NCI-H2107 treated with DMSO at 0.1 percent for 48 hours (cell line): ENCODE measurements around the gene TMEM108.

ENCODE experiments used
- DNase-seq: peaks from one replicate; lab custom pipeline; 2025; ENCODE audit not compliant: unreplicated experiment; lab: John Stamatoyannopoulos, UW

TMEM108 gene

DNA sequence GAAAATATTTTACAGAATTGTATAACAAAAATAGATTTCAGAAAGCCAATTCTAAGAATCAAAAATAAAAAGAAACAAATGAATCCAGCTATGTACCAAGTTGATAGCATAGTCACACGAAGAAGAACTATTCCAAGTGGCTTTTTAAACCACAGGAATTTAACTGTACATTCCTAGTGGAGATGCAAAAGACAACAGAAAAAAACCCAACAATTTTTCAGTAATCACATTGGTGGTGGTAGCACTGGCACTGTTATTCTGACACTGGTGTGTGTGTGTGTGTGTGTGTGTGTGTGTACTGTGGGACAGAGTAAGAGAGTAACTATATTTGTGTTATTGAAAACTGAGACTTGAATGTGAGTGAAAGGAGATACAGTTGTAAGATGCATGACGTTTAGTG, 370.8 kb downstream of the TMEM108 start:
- no peak for DNase-seq

DNA sequence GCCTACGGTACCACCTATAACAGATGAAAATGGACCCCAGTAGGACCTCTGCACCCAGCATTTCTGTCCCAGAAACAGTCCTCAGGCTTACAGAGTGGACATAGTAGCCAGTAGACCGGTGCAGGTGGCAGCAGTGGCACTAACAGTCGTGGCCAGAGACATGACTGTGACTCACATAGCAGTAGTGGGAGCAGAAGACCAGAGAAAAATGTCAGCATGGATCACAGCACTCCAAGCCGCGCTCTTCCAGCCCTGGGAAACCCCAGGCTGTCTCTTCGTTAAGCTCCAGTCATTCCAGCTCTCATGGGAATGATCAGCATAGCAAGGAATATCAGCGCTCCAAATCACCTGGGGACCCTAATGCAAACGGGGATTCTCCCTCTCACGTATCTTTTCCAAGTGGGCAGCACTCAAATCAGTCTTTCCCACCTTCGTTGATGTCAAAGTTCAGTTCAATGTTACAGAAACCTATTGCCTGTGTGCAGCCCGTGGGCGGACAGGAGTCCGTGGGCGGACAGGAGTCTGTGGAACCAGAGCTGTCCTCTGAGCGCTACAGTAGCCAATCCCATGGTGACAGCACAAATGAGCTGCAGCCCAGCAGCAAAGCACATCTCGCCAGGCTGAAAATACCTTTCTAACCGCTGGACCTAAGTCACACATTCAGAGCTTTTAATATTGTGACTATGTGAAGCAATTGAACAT, 372.2 kb downstream of the TMEM108 start:
- no peak for DNase-seq

DNA sequence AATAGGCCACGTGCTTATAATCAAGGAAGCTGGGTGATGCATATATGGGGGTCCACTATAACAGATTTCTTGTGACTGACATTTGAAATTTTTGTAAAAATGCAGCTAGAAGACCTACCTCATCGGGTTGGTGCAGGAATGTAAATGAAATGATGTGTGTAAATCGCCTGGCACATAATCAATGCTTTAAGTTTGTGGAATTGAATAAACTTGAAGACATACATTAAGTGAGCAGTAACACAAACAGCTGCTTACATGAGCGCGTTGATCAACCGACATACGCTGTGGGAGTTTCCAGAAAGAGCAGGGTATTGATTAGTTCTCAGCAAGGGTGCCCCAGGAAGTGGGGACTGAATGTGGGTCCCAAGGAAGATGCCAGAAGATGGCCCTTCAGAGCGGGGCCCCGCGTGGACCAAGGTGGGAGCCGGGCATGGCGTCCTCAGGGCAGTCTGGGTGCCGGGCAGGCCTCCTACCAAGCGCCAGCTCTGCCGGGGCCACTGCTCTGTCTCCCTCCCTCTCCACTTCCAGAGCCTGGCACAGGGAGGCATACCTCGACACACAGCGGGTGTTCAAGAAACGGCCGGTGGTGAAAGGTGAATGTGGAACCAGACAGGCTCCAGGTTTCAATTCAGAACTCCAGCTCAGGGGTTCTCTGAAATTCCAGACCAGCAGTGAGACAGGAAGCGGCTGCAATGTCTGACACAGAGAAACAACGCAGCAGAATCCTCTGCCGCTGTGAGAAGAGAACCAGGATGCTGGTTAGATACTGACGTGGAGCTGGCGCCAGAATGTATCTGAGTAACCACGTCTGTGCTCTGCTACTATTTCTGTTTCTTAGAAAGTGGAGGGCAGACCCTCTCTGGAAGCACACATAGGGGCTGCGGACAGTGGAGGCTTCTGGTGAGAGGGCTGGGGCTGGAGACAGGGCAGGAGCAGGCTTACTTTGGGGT, 374.3 kb downstream of the TMEM108 start:
- DNase-seq: no peak

DNA sequence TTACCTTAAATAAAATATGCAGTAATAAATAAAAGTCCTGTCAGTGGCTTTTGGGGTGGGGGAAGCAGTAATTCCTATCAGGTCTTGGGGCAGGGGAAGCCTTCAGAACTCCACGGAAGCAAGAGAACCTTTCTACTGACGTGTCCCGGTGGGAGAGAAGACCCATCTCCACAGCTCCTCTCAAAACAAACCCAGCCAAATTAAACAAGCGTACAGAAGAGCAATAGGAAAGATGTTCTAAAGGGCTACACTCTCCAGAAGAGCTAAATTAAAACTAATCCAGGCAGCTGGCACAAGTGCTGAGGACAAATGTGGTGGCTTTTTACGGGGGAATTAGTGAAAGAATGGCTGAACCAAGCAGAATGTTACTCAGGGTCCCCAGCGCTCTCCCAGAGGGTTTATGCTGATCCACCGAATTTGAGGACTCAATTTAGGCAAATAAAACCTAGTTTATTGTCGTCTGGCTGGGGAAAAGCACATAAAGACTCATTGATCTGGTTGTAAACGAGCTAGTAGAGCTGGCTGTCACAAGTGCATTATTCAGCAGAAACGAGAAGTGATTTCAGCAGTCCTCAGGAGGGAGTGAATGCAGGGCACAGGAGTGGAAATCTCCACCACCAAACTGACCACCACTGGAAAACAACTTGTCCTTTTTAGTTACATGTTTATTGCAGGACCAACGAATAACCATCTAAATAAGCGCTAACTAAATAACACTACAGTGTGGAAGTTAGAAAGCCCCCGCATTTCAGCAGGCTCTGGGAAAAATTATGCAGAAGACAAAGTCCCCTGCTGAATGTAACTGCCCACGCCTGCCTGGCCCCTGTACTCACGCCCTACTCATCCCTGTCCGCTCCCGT, 375.2 kb downstream of the TMEM108 start:
- peak; percentile 31 for DNase-seq

DNA sequence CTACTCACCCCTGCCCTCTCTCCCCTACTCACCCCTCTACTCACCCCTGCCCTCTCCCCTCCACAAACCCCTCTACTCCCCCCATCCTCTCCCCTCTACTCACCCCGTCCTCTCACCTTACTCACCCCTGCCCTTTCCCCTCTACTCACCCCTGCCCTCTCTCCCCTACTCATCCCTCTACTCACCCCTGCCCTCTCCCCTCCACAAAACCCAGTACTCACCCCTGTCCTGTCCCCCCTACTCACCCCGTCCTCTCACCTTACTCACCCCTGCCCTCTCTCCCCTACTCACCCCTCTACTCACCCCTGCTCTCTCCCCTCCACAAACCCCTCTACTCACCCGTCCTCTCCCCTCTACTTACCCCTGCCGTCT, 375.8 kb downstream of the TMEM108 start:
- no peak for DNase-seq

DNA sequence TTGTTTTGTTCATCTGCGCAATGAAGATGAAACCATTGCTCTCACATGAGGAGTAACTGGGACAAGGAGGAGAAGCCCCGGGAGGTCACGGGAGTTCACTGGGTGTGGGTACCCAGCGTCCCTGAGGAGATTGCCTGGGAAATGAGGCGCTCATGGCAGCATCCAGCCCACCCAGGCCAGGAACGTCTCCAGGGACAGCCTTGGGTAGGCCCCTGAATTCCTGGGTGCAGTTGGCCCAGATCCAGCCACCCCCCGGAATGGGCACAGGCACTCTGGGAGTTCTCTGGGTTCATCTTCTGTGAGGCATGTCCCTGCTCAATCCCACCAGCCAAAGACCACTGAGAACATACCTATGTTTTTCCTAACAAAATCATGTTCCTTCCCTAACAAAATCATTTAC, 380.2 kb downstream of the TMEM108 start:
- DNase-seq: no peak

DNA sequence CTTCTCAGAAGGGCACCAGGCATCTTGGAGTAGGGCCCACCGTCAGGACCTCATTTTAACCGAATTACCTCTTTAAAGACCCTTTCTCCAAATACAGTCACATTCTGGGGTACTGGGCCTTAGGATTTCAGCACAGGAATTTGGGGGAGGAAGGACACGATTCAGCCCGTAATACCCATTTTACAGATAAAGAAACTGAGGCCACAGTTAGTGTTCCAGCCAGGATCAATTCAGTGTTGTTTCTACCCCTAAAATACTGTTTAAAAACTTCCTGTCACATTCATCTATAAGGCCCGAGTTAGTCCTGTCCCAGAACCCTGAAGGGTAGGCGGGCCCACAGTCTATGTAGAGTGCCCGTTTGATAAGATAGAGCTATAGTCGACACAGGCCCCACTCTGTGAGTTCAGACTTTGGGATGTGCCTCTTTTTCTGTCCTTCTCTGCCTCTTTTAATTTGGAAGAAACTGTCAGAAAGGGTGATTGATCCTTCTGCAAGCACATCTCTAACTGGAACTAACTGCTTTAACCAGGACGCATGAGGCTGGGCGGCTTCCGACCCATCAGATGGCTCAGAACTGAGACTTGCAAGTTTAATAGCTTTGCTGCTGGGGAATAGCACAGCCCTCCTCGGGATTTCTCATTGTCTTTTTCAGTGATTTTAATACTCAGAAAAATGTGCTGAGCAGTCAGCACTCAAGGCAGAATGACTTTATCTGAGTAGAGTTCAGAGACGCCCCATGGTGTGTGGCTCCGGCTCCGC, 381.1 kb downstream of the TMEM108 start:
- no peak for DNase-seq

DNA sequence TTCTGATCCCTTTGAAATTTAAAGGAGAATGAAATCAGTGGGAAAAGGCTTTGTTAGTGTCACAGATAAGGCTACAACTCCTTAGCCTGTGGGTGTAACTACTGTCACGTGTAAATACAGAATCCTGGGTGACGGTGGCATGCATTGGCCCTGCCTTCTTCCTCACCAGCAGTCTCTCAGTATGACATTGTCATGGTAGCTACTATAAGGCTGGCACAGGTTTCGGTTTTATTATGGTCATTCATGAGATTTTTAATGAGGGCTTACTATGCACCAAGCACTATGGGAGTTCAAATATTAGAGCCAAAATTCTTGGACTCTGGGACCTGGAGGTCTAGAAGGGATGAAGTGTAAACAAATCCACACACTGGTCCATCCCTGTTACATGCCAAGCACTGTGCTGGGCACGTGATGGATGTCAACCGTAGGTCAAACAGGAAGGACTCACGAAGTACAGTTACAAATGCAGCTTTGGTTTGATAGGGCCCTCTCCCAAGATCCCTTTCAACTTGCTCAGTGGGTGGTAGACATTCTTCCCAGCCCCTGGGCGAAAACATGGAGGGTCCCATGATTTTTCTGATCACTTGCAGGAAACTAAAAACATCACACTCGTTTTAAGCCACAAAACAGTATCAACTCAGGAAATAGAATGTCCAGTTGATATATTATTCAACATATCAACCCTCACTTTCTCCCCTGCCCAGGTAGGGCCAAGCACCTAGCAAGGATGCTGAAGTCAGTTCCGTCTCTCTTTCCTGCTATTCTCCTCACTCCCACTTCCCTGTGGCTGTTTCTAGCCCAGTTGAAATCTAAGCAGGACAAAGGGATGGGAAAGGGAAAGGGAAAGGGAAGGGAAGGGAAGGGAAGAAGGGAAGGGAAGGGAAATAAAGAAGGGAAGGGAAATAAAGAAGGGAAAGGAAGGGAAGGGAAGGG, 387.0 kb downstream of the TMEM108 start:
- DNase-seq: no peak

DNA sequence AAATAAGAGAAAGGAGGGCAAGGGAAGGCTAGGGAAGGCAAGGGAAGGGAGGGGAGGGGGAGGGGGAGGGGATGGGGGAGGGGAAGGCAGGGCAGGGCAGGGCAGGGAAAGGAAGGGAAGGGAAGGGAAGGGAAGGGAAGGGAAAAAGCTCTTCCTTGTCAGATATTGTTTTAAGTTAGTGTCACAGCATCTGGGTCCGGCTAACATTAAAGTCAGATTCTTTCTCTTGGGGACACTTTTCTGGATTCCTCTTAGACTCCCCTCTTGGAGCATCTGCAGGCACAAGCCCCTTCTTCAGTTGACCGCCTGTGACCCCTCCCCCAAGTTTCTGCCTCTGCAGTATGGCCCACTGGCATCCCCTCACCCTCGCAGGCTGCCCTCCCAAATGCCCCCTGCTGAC, 387.7 kb downstream of the TMEM108 start:
- no peak for DNase-seq

DNA sequence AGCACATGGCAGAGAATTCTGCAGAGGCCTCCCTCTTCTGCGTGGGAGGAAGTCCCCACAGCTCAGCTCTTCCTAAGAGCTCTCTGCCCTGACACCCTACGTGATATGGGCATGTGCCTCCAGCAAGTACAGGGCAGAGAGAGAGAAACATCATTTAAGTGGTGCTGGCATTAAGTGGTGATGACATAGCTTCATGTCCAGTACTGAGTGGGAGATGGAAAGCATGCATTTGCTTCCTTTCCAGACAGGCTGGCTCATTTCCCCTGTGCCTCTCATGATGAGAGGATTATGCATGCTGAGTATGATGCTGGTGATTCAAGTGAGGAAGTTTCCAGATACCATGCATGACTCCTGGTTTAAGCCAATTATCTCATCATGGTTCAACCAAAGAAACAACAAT, 388.5 kb downstream of the TMEM108 start:
- DNase-seq: no peak

DNA sequence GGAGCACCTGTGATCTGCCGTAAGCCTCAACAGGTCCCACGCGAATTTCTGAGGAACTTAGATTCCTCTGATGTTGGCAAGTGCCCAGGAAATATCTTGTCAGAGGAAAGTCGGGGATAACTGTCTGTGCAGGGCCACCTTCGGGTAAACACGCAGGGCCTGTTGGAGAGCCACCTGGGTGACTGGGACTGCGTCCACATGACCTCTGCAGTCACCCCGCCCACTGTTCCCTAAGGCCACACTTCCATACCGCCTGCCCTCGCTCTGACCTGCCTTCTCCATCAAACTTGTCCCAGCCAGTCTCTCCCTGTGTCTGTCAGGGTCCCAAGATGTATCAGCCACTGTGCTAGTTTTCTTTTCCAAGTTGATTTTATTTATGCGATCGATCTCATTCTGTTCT, 390.4 kb downstream of the TMEM108 start:
- no peak for DNase-seq

DNA sequence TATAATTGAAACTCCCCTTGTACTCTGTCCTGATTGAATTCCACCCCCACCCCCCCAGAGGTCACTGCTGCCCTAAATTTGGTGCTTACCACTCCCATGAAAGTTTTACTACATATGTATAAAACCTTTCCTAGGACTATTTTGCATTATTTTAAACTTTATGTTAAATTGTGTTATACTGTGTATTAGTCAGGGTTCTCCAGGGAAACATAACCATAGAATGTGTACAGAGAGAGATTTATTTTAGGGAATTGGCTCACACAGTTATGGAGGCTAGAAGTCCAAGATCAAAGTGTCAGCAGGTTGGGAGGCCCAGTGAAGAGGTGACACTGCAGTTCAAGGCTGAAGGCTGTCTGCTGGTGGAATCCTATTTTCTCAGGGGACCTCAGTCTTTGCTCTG, 390.9 kb downstream of the TMEM108 start:
- no peak for DNase-seq

DNA sequence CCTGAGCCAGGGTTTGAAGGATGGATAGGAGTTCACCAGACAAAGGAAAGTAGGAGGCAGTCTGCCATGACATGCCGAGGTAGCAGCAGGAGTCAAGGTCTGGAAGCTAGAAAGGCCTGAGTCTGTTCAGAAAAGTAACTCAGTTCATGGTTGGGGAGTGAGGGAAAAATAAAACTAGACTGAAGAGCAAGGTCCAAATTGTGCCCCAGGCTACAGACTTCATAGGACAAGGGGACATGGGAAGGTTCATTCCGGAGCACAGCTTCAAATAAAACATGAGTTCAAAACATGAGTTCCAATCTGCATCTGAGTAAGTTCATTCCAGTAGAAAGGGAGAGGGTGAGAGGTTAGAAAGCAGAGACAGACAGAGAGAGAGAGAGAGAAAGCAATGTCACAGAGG, 401.4 kb downstream of the TMEM108 start:
- DNase-seq: no peak

DNA sequence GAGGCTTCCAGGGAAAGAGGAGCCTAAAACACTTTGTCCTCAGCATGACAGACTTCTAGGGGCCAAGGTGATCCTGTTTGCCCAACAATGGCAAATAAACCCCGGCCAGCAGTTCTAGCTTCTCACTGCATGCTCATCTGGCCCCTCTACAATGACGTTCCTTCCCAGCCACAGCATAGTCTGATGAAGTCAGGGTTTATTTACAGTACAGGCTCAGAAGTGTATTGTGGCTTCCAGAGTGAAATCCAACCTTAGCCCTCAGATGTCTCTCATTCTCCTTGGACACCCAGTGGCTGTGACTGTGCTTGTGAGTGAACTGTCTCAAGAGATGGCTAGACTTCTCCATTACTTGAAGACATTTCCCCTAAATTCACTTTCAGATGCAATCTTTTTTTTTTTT, 402.5 kb downstream of the TMEM108 start:
- no peak for DNase-seq

DNA sequence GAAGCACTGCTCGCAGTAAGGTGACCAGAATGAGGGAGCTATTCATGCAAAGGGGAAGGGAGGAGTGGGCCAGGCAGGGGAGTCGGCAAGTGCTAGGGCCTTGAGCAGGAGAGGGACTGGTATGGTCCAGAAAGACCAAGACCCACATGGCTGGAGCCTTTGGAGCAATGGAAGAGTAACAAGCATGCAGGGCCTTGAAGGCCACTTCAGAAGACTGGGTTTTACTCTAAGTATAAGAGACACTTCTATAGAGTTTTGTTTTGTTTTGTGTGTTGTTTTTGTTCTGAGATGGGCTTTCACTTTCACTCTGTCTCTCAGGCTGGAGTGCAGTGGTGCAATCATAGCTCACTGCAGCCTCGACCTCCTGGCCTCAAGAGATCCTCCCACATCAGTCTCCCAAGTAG, 403.7 kb downstream of the TMEM108 start:
- no peak for DNase-seq

DNA sequence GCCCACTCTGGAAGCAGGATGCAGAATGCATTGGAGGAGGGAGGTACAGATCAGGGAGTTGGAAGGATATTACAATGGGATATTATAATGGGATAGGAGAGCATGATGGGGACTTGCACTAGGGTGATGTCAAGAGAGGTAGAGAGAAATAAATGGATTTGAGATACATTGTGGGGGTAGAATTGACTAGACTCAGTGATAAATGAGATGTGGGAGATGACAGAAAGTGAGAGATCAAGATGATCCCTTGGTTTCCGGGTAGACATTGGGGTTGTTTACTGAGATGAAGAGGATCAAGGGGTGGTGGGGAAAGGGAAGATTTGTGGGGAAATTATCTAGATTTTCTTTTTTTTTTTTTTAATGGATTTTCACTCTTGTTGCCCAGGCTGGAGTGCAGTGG, 404.3 kb downstream of the TMEM108 start:
- DNase-seq: no peak

DNA sequence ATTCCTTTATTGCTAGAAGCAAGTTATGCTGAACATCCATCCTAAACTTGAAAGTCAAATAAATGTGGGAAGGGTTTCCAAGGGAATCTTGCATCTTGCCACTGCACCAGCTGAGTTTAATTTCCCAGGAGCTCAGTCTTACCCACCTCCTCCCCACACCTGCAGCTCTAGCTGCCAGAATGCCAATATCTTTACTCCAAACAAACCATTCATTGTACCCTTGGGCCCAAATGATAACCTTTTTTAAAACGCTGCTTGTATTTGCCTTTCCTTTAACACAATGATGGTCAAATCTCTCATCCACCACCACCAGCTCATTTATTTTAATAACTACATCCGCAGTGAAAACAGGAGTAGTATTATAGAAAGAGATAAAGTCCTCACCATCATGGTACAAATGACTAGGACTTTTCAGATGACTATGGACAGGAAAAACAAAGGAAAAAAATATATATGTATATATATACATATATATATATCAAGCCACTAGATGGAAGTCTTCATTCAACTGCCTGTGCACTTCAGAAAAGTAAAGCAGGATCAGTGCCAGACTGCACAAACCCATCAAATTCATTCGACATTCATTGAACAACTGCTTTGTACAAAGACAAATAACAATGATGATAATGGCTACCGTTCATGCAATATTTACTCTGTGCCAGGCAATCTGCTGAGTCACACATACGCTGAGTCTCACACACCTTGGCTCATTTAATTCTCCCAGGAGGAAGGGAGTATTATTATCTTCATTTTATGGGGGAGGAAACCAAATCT, 405.6 kb downstream of the TMEM108 start:
- DNase-seq: no peak

DNA sequence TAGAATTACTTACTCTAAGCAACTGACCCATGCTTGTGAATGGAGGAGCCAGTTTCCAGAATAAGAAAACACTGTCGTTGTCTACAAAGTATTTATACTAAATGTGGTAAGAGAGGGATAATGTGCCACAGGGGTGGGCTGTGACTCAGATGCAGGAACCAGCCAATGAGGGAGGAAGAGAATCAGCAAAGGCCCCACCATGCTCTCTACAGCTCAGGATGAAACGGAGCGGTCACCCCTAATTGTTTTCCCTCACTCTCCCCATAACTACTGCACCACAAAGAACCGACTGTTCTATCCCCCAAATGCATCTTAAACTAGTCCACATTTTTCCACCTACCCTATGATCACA, 406.2 kb downstream of the TMEM108 start:
- DNase-seq: no peak

DNA sequence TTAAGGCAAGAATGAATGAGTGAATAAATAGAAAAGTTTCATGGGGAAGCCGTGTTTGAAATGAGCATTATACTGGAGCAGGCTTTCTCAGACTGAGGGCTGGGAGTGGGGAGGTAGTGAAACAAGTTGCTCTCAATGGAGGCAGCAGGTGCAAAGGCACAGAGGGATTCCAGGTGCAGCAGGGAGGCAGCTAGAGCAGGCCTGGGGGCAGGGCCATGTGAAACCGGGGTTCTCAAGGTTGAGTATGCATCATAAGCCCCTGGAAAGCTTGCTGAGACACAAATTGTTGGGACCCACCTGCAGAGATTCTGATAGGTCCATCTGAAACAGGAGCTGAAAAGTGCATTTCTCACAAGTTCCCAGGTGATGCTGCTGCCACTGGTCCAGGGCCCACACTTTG, 406.9 kb downstream of the TMEM108 start:
- peak; percentile 22 for DNase-seq
